ENCODE results near the gene CD244.

DNA sequence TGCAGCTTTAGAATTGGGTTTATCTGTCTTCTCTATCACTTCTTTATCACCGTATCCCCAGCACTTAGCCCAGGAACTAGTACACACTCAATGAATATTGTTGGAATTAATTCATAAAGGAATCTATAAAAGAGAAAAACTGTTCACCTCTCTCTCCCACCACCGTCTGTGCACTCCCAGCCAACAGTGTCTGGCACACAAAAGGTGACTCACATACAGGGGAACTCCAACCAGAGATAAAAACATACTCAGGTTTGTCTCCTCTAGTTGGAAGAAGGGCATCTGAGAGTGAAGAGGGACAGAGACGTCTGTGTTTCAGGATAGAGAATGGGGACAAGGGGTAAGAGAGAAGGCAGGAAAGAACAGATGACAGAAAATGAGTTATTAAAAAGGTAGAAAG lies 12.2 kb upstream of the CD244 start:
- TF ChIP-seq, protein P1, sequence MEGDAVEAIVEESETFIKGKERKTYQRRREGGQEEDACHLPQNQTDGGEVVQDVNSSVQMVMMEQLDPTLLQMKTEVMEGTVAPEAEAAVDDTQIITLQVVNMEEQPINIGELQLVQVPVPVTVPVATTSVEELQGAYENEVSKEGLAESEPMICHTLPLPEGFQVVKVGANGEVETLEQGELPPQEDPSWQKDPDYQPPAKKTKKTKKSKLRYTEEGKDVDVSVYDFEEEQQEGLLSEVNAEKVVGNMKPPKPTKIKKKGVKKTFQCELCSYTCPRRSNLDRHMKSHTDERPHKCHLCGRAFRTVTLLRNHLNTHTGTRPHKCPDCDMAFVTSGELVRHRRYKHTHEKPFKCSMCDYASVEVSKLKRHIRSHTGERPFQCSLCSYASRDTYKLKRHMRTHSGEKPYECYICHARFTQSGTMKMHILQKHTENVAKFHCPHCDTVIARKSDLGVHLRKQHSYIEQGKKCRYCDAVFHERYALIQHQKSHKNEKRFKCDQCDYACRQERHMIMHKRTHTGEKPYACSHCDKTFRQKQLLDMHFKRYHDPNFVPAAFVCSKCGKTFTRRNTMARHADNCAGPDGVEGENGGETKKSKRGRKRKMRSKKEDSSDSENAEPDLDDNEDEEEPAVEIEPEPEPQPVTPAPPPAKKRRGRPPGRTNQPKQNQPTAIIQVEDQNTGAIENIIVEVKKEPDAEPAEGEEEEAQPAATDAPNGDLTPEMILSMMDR (IDR thresholded peaks at IDR 0.05): no peak
- TF ChIP-seq POLR2A (IDR thresholded peaks at IDR 0.05): no peak
